NCI-H1436 (cell line): ENCODE results near the gene USP17L12.
"Not testable (repeated sequence)": the region's sequence is repeated elsewhere in the genome, so short reads cannot be mapped to it uniquely, and the experiment has no call there.

Source experiments
- DNase-seq: peaks from one replicate; lab custom pipeline; 2025; lab: John Stamatoyannopoulos, UW

USP17L12 gene

GRCh38 chr4:9219852-9220251 is at the start of gene USP17L12:
TSS of gene USP17L12 (plus strand) at chr4:9220152. CDS start at chr4:9220152, 0 bp downstream.
- not testable (repeated sequence) for DNase-seq

DNA sequence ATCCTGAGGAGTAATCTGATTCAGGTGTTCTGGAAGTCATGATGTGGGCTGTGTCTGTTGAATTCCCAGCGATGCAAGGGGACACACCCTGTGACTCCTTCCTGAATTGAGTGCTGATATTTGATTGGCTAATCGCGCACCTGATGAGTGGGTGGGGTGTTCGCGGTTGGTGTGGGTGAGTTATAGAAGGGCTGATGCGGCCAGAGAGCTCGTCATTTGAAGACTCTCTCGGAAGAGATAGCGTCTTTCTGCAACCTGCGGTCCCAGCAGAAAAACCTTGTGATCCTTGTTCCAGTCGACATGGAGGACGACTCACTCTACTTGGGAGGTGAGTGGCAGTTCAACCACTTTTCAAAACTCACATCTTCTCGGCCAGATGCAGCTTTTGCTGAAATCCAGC is 9.6 kb upstream of the USP17L12 start, which contains the start of gene USP17L10:
Gene USP17L10 (plus strand): TSS at position 301 of the 400 bp plus-strand sequence. CDS start 0 bp downstream, at position 301.
- DNase-seq, result not testable (repeated sequence)

- DNase-seq, result not testable (repeated sequence)
These were observed 5.3 kb upstream of the USP17L12 start for GRCh38 chr4:9214701-9215100.

- DNase-seq, result not testable (repeated sequence)
These were observed 4.8 kb upstream of the USP17L12 start, which contains the start of gene USP17L11 for GRCh38 chr4:9215105-9215504. TSS of gene USP17L11 (plus strand) at chr4:9215405. CDS start at chr4:9215405, 0 bp downstream.

DNA sequence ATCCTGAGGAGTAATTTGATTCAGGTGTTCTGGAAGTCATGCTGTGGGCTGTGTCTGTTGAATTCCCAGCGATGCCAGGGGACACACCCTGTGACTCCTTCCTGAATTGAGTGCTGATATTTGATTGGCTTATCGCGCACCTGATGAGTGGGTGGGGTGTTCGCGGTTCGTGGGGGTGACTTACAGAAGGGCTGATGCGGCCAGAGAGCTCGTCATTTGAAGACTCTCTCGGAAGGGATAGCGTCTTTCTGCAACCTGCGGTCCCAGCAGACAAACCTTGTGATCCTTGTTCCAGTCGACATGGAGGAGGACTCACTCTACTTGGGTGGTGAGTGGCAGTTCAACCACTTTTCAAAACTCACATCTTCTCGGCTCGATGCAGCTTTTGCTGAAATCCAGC is 4.6 kb downstream of the USP17L12 start, which contains the start of gene USP17L13:
Gene USP17L13 (plus strand): TSS at position 301 of the 400 bp plus-strand sequence. CDS start 0 bp downstream, at position 301.
- DNase-seq, result not testable (repeated sequence)

- not testable (repeated sequence) for DNase-seq
These were observed 10.3 kb downstream of the USP17L12 start for GRCh38 chr4:9230249-9230648.

DNA sequence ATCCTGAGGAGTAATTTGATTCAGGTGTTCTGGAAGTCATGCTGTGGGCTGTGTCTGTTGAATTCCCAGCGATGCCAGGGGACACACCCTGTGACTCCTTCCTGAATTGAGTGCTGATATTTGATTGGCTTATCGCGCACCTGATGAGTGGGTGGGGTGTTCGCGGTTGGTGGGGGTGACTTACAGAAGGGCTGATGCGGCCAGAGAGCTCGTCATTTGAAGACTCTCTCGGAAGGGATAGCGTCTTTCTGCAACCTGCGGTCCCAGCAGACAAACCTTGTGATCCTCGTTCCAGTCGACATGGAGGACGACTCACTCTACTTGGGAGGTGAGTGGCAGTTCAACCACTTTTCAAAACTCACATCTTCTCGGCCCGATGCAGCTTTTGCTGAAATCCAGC is 14.1 kb downstream of the USP17L12 start, which contains the start of gene USP17L15:
Gene USP17L15 (plus strand): TSS at position 301 of the 400 bp plus-strand sequence. CDS start 0 bp downstream, at position 301.
- not testable (repeated sequence) for DNase-seq

DNA sequence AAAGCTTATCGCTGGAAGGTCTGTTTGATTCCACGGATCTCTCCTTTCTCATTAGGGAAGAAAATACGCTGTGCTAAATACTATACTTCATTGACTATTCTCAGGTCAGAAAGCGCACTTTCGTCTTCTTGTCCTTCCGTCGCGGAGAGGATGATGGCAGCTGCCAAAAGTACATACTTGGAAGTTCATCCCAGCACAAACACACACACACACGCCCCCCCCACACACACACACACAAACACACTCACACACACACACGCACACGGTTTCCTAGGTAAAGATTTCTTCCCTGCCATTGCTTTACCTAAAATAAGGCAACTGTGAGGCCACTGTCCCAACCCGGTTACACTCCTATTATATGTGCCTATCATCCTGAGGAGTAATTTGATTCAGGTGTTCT is 18.5 kb downstream of the USP17L12 start:
- not testable (repeated sequence) for DNase-seq

DNA sequence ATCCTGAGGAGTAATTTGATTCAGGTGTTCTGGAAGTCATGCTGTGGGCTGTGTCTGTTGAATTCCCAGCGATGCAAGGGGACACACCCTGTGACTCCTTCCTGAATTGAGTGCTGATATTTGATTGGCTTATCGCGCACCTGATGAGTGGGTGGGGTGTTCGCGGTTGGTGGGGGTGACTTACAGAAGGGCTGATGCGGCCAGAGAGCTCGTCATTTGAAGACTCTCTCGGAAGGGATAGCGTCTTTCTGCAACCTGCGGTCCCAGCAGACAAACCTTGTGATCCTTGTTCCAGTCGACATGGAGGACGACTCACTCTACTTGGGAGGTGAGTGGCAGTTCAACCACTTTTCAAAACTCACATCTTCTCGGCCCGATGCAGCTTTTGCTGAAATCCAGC is 23.6 kb downstream of the USP17L12 start, which contains the start of gene USP17L17:
Gene USP17L17 (plus strand): TSS at position 301 of the 400 bp plus-strand sequence. CDS start 0 bp downstream, at position 301.
- not testable (repeated sequence) for DNase-seq

DNA sequence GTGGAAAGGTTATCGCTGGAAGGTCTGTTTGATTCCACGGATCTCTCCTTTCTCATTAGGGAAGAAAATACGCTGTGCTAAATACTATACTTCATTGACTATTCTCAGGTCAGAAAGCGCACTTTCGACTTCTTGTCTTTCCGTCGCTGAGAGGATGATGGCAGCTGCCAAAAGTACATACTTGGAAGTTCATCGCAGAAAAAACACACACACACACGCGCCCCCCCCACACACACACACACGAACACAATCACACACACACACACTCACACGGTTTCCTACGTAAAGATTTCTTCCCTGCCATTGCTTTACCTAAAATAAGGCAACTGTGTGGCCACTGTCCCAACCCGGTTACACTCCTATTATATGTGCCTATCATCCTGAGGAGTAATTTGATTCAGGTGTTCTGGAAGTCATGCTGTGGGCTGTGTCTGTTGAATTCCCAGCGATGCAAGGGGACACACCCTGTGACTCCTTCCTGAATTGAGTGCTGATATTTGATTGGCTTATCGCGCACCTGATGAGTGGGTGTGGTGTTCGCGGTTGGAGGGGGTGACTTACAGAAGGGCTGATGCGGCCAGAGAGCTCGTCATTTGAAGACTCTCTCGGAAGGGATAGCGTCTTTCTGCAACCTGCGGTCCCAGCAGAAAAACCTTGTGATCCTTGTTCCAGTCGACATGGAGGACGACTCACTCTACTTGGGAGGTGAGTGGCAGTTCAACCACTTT is 28.2 kb downstream of the USP17L12 start, which contains the start of gene USP17L18:
Gene USP17L18 (plus strand): TSS at position 678 of the 728 bp plus-strand sequence. CDS start 0 bp downstream, at position 678.
- DNase-seq, result not testable (repeated sequence)

- not testable (repeated sequence) for DNase-seq
These were observed 33.1 kb downstream of the USP17L12 start, which contains the start of gene USP17L19 for GRCh38 chr4:9253078-9253477. TSS of gene USP17L19 (plus strand) at chr4:9253378. CDS start at chr4:9253378, 0 bp downstream.

- not testable (repeated sequence) for DNase-seq
These were observed 37.9 kb downstream of the USP17L12 start, which contains the start of gene USP17L20 for GRCh38 chr4:9257824-9258223. TSS of gene USP17L20 (plus strand) at chr4:9258124. CDS start at chr4:9258124, 0 bp downstream.

DNA sequence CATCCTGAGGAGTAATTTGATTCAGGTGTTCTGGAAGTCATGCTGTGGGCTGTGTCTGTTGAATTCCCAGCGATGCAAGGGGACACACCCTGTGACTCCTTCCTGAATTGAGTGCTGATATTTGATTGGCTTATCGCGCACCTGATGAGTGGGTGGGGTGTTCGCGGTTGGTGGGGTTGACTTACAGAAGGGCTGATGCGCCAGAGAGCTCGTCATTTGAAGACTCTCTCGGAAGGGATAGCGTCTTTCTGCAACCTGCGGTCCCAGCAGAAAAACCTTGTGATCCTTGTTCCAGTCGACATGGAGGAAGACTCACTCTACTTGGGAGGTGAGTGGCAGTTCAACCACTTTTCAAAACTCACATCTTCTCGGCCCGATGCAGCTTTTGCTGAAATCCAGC is 42.6 kb downstream of the USP17L12 start, which contains the start of gene USP17L21:
Gene USP17L21 (plus strand): TSS at position 301 of the 400 bp plus-strand sequence. CDS start 0 bp downstream, at position 301.
- not testable (repeated sequence) for DNase-seq

- not testable (repeated sequence) for DNase-seq
These were observed 47.4 kb downstream of the USP17L12 start, which contains the start of gene USP17L22 for GRCh38 chr4:9267319-9267718. TSS of gene USP17L22 (plus strand) at chr4:9267619. CDS start at chr4:9267619, 0 bp downstream.
